ENCODE results near the gene GCM1.

Gene GCM1

GRCh38 chr6:53104916-53105315 is 43.7 kb downstream of the GCM1 start:
- no peak for DNase-seq (ENCODE audit: low read depth in 2 of 2)

- DNase-seq (ENCODE audit: low read depth in 2 of 2), result no peak
Measured at GRCh38 chr6:53103993-53104675, 44.5 kb downstream of the GCM1 start.

- DNase-seq (ENCODE audit: low read depth in 2 of 2), result no peak
Measured at GRCh38 chr6:53101006-53101405, 47.6 kb downstream of the GCM1 start.

- no peak for DNase-seq (ENCODE audit: low read depth in 2 of 2)
Measured at GRCh38 chr6:53100561-53100960, 48.1 kb downstream of the GCM1 start.

- DNase-seq (ENCODE audit: low read depth in 2 of 2), result no peak
Measured at GRCh38 chr6:53095716-53096115, 52.9 kb downstream of the GCM1 start.

- no peak for DNase-seq (ENCODE audit: low read depth in 2 of 2)
Measured at GRCh38 chr6:53095270-53095669, 53.4 kb downstream of the GCM1 start.

GRCh38 chr6:53090576-53090975 is 58.1 kb downstream of the GCM1 start:
- DNase-seq (ENCODE audit: low read depth in 2 of 2), result no peak

- DNase-seq (ENCODE audit: low read depth in 2 of 2), result no peak
Measured at GRCh38 chr6:53089948-53090347, 58.7 kb downstream of the GCM1 start.

- no peak for DNase-seq (ENCODE audit: low read depth in 2 of 2)
Measured at GRCh38 chr6:53086302-53086701, 62.3 kb downstream of the GCM1 start.

- no peak for DNase-seq (ENCODE audit: low read depth in 2 of 2)
Measured at GRCh38 chr6:53080813-53081212, 67.8 kb downstream of the GCM1 start.
